ENCODE measurements around the gene ANXA2. TPM values are rescaled to one million over a fixed set of nuclear protein-coding genes. Genes with fewer than 3 reads are reported as not detected.
A peak's percentile ranks its signal among the peaks of the same experiment; 100 is the strongest.
"Not testable (repeated sequence)": the region's sequence is repeated elsewhere in the genome, so short reads cannot be mapped to it uniquely, and the experiment has no call there.

Gene ANXA2
- total RNA-seq, 1 donor from 2014 or later: 157 TPM

DNA sequence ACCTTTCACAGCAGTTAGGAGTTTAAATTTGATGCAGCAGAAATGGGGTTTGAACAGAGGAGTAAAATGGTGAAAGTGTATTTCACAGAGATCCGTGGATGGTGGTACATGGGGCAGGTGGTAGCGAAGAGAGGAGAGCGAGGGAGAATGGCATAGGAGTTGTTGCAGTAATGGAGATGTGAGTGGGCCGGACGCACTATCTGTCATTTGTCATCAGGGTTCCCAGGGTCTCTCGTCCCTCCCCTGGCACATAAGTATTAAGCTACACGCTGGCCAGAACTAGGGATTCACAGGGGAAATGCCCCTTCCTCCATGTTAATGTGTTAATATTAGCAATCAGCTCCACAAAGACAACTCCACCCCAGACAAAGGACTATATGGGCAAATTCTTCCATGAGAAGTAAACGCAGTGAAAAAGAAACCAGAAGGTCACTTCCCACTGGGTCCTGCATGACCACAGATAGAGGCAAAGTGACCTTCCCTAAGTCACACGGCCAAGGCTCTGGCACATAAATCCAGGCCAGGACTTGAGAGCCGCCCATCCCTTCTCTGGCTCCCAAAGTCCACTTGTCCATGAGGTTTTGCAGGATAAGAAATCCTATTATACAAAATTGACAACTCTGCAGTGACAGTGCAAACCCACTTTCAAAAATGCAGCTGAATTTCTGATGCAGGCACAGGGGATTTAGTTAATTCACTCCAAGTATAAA lies 42.5 kb downstream of the ANXA2 start:
- no peak for ATAC-seq (ENCODE audit: poor library complexity)
- intact Hi-C loops (cut with DNase I): no loop called here

DNA sequence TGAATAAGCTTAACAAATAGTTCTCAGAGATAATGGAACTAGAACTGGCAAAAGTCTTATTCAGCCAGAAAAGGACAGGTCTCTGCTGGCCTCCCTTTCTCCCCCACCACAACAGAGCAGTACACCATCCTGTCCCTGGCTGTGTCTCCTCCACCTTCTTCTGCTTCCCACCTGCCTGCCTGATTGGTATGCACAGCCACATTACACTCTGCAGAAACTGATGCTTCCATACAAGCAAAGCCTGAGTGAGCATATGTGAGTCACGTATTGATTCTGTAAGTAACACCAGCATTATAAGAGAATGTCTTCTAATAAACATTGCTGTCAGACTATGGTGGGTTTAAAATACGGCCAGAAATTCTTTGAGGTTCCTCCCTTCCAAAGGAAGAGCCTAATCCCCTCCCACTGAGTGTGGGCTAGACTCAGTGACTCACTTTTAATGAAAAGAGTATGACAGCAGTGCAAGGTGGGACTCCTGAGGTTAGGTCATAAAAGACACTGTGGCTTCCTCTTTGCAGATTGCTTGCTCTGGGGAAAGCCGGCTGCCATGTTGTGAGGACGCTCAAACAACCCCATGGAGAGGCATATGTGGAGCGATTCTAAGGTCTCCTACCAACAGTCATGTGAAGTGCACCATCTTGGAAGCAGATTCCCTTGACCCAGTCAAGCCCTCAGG lies 44.4 kb downstream of the ANXA2 start:
- DNase-seq: no peak
- ATAC-seq (ENCODE audit: poor library complexity): no peak
- intact Hi-C loops (cut with DNase I): no loop called here

More for the DNA sequence above, 42.5 kb downstream of the ANXA2 start:
- no peak for DNase-seq

DNA sequence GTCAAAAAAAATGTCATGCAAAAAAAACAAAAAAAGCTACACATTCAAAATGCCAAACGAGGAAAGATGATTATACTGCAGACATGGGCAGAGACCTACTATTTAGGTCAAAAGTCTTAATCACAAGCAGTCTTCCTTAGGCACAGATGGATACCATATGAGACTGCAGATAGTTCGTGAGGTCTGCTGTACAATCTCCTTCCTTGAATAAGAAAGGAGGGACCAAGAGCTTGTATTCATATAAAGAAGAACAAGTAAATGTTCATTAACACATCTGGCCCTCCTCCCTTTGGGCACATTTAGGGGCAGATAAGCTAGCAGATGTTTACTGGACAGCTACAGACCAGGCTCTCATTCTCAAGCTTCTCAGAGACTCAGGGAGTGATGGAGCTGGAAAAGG lies 45.3 kb downstream of the ANXA2 start:
- ATAC-seq (ENCODE audit: poor library complexity) (no peak), DNase-seq (no peak)
- intact Hi-C loops (cut with DNase I): no loop called here

- DNase-seq (no peak), ATAC-seq (ENCODE audit: poor library complexity) (no peak)
- intact Hi-C loops (cut with DNase I): no loop called here
Observed at GRCh38 chr15:60351066-60351465, 46.7 kb downstream of the ANXA2 start.

DNA sequence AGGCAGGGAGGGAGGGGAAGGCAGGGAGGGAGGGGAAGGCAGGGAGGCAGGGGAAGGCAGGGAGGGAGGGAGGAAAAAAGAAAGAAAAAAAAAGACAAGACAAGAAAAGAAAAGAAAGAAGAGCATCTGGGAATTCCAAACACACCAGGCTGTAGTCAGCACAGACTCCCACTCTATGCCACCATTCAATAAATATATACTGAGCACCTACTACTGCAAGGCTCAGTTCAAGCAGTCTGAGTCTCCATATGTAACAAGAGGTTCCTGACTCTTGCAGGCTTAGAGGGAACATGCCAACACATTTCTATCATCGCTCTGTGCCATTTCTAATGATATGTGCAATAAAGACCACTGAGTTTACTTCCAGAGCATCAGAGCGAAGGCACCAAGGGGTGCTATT lies 47.7 kb downstream of the ANXA2 start:
- ATAC-seq (ENCODE audit: poor library complexity): no peak
- intact Hi-C loops (cut with DNase I): no loop called here
- no peak for DNase-seq

- no peak for ATAC-seq (ENCODE audit: poor library complexity)
- intact Hi-C loops (cut with DNase I): no loop called here
Observed at GRCh38 chr15:60349589-60349988, 48.2 kb downstream of the ANXA2 start.

DNA sequence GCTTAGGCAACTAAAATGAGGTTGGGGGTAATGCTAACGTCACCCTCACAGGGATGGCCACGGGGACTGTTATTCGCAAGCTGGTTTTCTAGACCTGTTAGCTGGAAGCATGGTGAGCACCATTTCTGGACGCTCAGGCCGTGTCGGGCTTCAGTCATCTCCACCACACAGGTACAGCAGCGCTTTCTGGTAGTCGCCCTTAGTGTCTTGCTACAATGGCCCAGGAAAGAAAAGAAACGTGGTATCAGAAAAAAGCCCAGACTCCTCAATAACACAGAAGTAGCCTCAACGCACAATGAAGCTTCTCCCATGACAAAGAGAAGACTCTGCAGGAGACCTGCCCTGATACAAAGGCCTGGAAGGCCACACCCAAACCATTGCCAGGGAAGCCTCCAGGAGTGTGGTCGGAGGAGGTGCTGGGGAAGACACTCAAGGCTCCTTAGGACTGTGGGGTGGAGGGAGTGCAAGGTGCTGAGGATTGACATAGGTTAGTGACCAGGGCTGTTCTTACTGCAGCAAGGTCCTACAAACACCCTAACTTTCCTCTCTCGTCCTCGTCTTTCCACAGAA lies 50.2 kb downstream of the ANXA2 start:
- intact Hi-C loops (cut with DNase I): no loop called here
- DNase-seq (no peak), ATAC-seq (ENCODE audit: poor library complexity) (no peak)

More at GRCh38 chr15:60349589-60349988, 48.2 kb downstream of the ANXA2 start:
- no peak for DNase-seq

GRCh38 chr15:60346653-60347052 lies 51.1 kb downstream of the ANXA2 start:
- ATAC-seq (ENCODE audit: poor library complexity): no peak
- DNase-seq: no peak
- intact Hi-C loops (cut with DNase I): no loop called here

DNA sequence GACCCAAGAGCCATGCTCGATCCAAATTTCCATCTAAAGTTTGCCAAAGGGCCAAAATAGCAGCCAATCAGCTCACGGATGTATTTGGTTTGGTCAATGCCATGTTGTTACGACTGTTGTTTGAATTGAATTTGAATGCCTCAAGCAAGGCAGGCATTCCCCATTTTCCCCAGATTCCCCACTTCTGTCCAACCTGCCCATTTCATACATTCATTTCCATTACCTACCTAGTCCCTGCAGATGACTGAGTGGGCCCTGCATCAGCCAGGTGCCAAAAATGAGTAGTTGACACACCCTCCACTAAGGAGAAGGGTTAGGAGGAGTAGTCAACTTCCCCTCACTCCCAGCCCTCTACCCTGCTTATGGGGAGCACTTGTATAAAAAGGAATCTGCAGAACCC lies 51.7 kb downstream of the ANXA2 start:
- DNase-seq (no peak), ATAC-seq (ENCODE audit: poor library complexity) (no peak)
- intact Hi-C loops (cut with DNase I): no loop called here

GRCh38 chr15:60345598-60345997 lies 52.2 kb downstream of the ANXA2 start:
- DNase-seq (no peak), ATAC-seq (ENCODE audit: poor library complexity) (no peak)
- intact Hi-C loops (cut with DNase I): no loop called here

GRCh38 chr15:60344987-60345386 lies 52.8 kb downstream of the ANXA2 start:
- ATAC-seq (ENCODE audit: poor library complexity) (no peak), DNase-seq (no peak)
- intact Hi-C loops (cut with DNase I): loop anchor here (5.0 kb wide), 1 partner anchor 97 kb away; no protein-coding TSS in a partner anchor

DNA sequence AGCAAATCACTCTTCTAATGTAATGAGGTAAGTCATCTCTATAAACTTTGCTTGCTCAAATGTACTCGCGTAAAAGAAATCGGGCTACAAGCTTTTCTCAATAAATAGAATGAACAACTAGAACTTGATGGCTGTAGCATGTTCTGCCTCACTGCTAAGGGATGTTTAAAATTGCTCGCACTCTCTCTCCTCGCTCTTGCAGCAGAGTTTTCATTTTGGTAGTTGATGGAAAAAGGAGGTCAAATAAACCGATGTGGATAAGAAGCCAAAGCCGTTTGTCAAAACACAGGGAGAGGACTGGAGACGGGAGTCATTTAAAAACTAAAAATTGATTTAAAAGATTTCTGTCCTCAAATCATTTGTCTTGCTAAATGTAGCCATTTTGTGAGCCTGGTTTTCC lies 53.3 kb downstream of the ANXA2 start:
- intact Hi-C loops (cut with DNase I): loop anchor here (5.0 kb wide), 1 partner anchor 98 kb away; no protein-coding TSS in a partner anchor
- DNase-seq (no peak), ATAC-seq (ENCODE audit: poor library complexity) (no peak)

- intact Hi-C loops (cut with DNase I): loop anchor here (5.0 kb wide), 1 partner anchor 99 kb away; no protein-coding TSS in a partner anchor
- DNase-seq: no peak
- no peak for ATAC-seq (ENCODE audit: poor library complexity)
Observed at GRCh38 chr15:60343221-60343970, 54.4 kb downstream of the ANXA2 start.

DNA sequence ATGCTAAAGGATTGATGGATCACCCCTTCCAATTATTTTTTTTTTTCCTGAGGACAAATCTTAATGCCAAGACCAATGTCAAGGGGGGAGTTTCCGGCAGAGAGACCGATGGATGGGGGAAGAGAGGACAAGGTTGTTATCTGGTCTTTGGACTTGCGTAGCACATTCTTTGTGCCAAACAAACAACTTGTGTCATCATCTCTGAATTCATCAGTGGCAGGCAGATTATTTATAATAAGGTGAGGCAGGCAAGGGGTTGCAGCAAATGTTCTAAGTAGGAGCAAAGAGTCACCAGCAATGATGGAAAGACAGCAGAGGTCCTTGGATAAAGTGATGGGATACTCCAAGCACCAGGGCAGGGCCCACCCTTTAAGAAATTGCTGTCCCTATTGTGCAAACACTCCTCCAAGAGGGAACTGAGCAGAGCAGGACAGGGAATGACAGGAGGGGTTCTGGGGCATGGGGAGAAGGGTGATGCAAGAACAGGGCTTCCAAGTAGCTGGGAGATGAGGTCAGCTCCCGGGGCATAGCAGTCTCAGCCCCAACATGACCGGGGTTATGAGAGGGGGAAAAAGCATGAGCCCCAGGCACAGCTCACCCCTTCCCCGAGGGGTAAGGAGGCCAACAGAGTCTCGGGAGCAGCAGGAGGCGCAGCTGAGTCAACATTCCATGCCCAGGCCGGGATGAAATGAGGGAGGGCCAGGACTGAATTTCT lies 57.4 kb downstream of the ANXA2 start:
- DNase-seq: no peak
- intact Hi-C loops (cut with DNase I): loop anchor here (5.0 kb wide), 1 partner anchor 102 kb away; no protein-coding TSS in a partner anchor
- ATAC-seq (ENCODE audit: poor library complexity): peak; percentile 25

DNA sequence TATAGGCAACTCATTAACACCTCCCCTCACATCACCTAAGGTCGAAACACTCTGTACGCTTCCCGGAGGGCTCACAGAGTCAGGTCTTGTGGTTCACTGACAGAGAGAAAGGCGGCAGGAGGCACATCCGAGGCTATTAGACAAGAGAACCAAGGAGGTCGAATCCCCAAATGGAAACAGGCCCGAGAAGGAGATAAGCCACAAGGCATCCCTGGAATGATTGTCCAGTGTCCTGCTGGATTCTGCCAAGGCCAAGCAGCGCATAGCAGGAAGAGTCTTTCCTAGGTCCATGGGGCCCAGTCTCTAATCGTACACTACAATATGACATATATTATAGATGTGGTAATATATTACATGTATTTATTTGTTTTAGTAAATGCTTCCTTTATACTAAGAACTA lies 58.5 kb downstream of the ANXA2 start:
- no peak for ATAC-seq (ENCODE audit: poor library complexity)
- intact Hi-C loops (cut with DNase I): no loop called here
- no peak for DNase-seq

DNA sequence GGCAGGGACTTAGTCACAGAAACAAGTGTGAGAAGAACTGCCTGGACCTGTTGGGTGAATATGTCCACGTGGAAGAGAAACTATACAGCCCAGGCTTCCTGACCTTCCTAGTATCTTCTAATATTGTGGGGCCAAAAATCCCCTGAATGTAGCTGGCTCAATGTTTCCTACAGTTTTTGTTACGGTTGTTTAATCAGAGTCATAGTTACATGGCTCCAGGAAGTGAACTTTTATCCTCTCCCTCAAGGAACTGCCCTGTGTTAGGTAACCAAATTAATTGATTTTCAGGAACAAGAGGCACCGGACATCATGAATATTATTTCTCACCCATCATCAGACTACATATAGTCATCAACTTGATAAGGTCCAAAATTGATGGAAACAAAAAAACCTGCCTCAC lies 59.0 kb downstream of the ANXA2 start:
- ATAC-seq (ENCODE audit: poor library complexity) (no peak), DNase-seq (no peak)
- intact Hi-C loops (cut with DNase I): no loop called here

GRCh38 chr15:60337076-60337475 lies 60.7 kb downstream of the ANXA2 start:
- ATAC-seq (ENCODE audit: poor library complexity) (no peak), DNase-seq (no peak)
- intact Hi-C loops (cut with DNase I): no loop called here

DNA sequence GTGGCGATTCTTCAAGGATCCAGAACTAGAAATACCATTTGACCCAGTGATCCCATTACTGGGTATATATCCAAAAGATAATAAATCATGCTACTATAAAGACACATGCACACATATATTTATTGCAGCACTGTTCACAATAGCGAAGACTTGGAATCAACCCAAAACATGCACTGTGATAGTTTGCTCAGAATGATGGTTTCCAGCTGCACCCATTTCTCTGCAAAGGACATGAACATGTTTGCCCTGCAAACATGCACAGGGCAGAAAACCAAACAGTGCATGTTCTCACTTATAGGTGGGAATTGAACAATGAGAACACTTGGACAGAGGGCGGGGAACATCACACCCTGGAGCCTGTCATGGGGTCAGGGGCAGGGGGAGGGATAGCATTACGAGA lies 62.5 kb downstream of the ANXA2 start:
- ATAC-seq (ENCODE audit: poor library complexity); intact Hi-C loops (cut with DNase I); DNase-seq: not testable (repeated sequence)

All from Right ventricle myocardium superior (tissue), 1 donor.